Thyroid gland (tissue), 4 donors: ENCODE measurements around the gene RNFT1. TPM values are rescaled to one million over a fixed set of nuclear protein-coding genes. Genes with fewer than 3 reads are reported as not detected.
A peak's percentile ranks its signal among the peaks of the same experiment; 100 is the strongest.

ENCODE experiments used
- DNase-seq, 2 donors: peaks; one replicate each; pipeline ENCODE4 v3.0.0-alpha.2; 2019
- H3K27ac ChIP-seq, 3 donors: fragments of 200-600 bp; sonication (generic); 1 replicate in 2 of 3; 2 replicates in 1 of 3; pipeline ENCODE4 v1.5.1; 2016 to 2019; ENCODE audit warnings: mild to moderate bottlenecking in 1 of 3, moderate library complexity in 1 of 3
- H3K27me3 ChIP-seq: fragments of 200-600 bp; sonication (generic); one replicate; pipeline ENCODE4 v1.5.1; 2019
- H3K36me3 ChIP-seq, 2 donors: fragments of 200-600 bp; sonication (generic); one replicate each; pipeline ENCODE4 v1.5.1; 2016 to 2019
- H3K4me1 ChIP-seq, 2 donors: fragments of 200-600 bp; sonication (generic); one replicate each; pipeline ENCODE4 v1.5.1; 2017 to 2019
- H3K4me3 ChIP-seq, 3 donors: fragments of 200-600 bp; sonication (generic); replicated peaks in 1 of 3; 1 replicate in 2 of 3; 2 replicates in 1 of 3; pipeline ENCODE4 v1.5.1; 2016; ENCODE audit warnings: mild to moderate bottlenecking in 1 of 3
- H3K9me3 ChIP-seq: fragments of 200-600 bp; sonication (generic); one replicate; pipeline ENCODE4 v1.5.1; 2017
- POLR2A ChIP-seq, 2 donors: fragments of 450-650 bp; IDR thresholded peaks; one replicate each; pipeline ENCODE4 v1.6.1; 2017; ENCODE audit warnings: antibody characterized with exemption in 2 of 2, mild to moderate bottlenecking in 2 of 2, moderate library complexity in 1 of 2
- WGBS, 2 donors: methylation state at CpG; one replicate each; pipeline ENCODE4 v1.1.5; 2017; 5-methylcytosine and 5-hydroxymethylcytosine counted together
- intact Hi-C: fragments of 100-400 bp; cut with DNase I; formaldehyde crosslinking; loops from one replicate; pipeline ENCODE4 v1.15.1; 2023
- small RNA-seq: library from RNA; depleted of rRNA; stranded (forward); fragments of <200 nt; gene quantifications from one replicate; pipeline ENCODE3, GENCODE V24; 2016
- total RNA-seq, 4 donors: library from RNA; depleted of rRNA; stranded (reverse); fragments of >200 nt; gene quantifications; one replicate each; pipeline ENCODE4 v1.2.3, GENCODE V29; 2016
- TF ChIP-seq, protein P1 (sequence below), 6 experiments: fragments of 200-600 bp in 3 of 6; fragments of 450-650 bp in 3 of 6; sonication (generic) in 3 of 6; IDR thresholded peaks; one replicate each; pipeline ENCODE4 v1.5.1; 2016 to 2019; ENCODE audit warnings: antibody characterized with exemption in 6 of 6, mild to moderate bottlenecking in 2 of 6, inconsistent platforms in 1 of 6, moderate library complexity in 1 of 6

Gene RNFT1
- total RNA-seq, 4 donors from 2014 or later, result 13.2 to 28.0 (median 25.9) TPM

- Histone ChIP-seq H3K27me3 (no peaks in the 10 kb centered on the region), H3K4me3 (no peak overlapping the region), H3K4me1 (no peaks in the 10 kb centered on the region), H3K27ac (no peak overlapping the region), H3K36me3 (peaks cover 18 to 27% of the 10 kb centered on the region in 2 donors), H3K9me3 (no peaks in the 10 kb centered on the region)
- intact Hi-C loops, result no loop called here
- TF ChIP-seq, protein P1, sequence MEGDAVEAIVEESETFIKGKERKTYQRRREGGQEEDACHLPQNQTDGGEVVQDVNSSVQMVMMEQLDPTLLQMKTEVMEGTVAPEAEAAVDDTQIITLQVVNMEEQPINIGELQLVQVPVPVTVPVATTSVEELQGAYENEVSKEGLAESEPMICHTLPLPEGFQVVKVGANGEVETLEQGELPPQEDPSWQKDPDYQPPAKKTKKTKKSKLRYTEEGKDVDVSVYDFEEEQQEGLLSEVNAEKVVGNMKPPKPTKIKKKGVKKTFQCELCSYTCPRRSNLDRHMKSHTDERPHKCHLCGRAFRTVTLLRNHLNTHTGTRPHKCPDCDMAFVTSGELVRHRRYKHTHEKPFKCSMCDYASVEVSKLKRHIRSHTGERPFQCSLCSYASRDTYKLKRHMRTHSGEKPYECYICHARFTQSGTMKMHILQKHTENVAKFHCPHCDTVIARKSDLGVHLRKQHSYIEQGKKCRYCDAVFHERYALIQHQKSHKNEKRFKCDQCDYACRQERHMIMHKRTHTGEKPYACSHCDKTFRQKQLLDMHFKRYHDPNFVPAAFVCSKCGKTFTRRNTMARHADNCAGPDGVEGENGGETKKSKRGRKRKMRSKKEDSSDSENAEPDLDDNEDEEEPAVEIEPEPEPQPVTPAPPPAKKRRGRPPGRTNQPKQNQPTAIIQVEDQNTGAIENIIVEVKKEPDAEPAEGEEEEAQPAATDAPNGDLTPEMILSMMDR (IDR thresholded peaks at IDR 0.05), result no peak
- no peak for TF ChIP-seq POLR2A (IDR thresholded peaks at IDR 0.05)
- DNase-seq, result no peak
Observed at GRCh38 chr17:59916446-59916845, 48.1 kb downstream of the RNFT1 start.

- H3K36me3 ChIP-seq, result peaks cover 18 to 21% of the 10 kb centered on the region in 2 donors
Observed at GRCh38 chr17:59914274-59914854, 50.2 kb downstream of the RNFT1 start.

GRCh38 chr17:59907467-59907866 lies 57.1 kb downstream of the RNFT1 start:
- intact Hi-C loops, result no loop called here
- H3K36me3 ChIP-seq, result peaks cover 2 to 5% of the 10 kb centered on the region in 2 donors
- H3K27me3 ChIP-seq, result no peaks in the 10 kb centered on the region
- 95 to 98% methylated on average over 3 of the region's 3 CpGs for WGBS, 2 donors
- H3K4me1 ChIP-seq, result no peaks in the 10 kb centered on the region
- no peak for TF ChIP-seq POLR2A (IDR thresholded peaks at IDR 0.05)
- TF ChIP-seq, protein P1 (IDR thresholded peaks at IDR 0.05), result no peak
- no peak for DNase-seq
- no peak overlapping the region for H3K27ac ChIP-seq
- H3K9me3 ChIP-seq, result no peaks in the 10 kb centered on the region
- no peak overlapping the region for H3K4me3 ChIP-seq

More at GRCh38 chr17:59914274-59914854, 50.2 kb downstream of the RNFT1 start:
- Histone ChIP-seq H3K27me3 (no peaks in the 10 kb centered on the region), H3K27ac (no peak overlapping the region), H3K9me3 (no peaks in the 10 kb centered on the region), H3K4me3 (no peak overlapping the region), H3K4me1 (no peaks in the 10 kb centered on the region)
- DNase-seq, result no peak
- intact Hi-C loops, result no loop called here
- WGBS, 2 donors, result 84 to 85% methylated on average over 1 of the region's 1 CpG
- TF ChIP-seq, protein P1 (IDR thresholded peaks at IDR 0.05), result peak; percentile 23 to 64 (median 41)
- no peak for TF ChIP-seq POLR2A (IDR thresholded peaks at IDR 0.05)

GRCh38 chr17:59903455-59903854 lies 61.1 kb downstream of the RNFT1 start:
- Histone ChIP-seq H3K27ac (no peak overlapping the region), H3K36me3 (no peaks in the 10 kb centered on the region), H3K4me1 (no peaks in the 10 kb centered on the region), H3K9me3 (no peaks in the 10 kb centered on the region), H3K4me3 (no peak overlapping the region), H3K27me3 (no peaks in the 10 kb centered on the region)
- DNase-seq, result no peak
- intact Hi-C loops, result no loop called here
- WGBS, 2 donors, result 90 to 94% methylated on average over 2 of the region's 2 CpGs
- no peak for TF ChIP-seq POLR2A (IDR thresholded peaks at IDR 0.05)
- TF ChIP-seq, protein P1 (IDR thresholded peaks at IDR 0.05), result no peak

Small RNA genes lying within 50 kb of the gene (small RNA-seq; reads per million reads assigned to genes)
- not detected for gene RPS29P21

Other genes starting within 250 kb of the RNFT1 start
- gene TUBD1, start 71.8 kb downstream of the RNFT1 start, total RNA-seq, result 10 to 100 TPM; 11.2 to 28.4 (median 17.9) TPM
- 100 to 1,000 TPM in 1 of 4 donors, 10 to 100 TPM in 3; 40.0 to 200 (median 55.7) TPM for gene RPS6KB1, start 71.6 kb downstream of the RNFT1 start, total RNA-seq
- gene HEATR6, start 114.2 kb upstream of the RNFT1 start, total RNA-seq, result 10 to 100 TPM; 12.3 to 26.2 (median 19.9) TPM
- 10 to 100 TPM; 22.7 to 56.5 (median 26.3) TPM for gene CA4, start 185.2 kb upstream of the RNFT1 start, total RNA-seq